Retinal pigment epithelial cell (primary cell): ENCODE measurements around the gene PGR.

Experiments
- DNase-seq: peaks from one replicate; pipeline ENCODE4 v3.0.0-alpha.2; 2010; ENCODE audit warnings: low read depth
- H3K4me3 ChIP-seq: 2 replicates; pipeline ENCODE4 v1.5.1; 2011; ENCODE audit warnings: mild to moderate bottlenecking, low read length, control low read depth, moderate library complexity
- TF ChIP-seq, protein P1 (sequence below): conservative IDR thresholded peaks from 2 replicates; pipeline ENCODE4 v1.5.1; 2011; ENCODE audit warnings: low read depth, low read length, control low read depth, inconsistent platforms

Gene PGR

DNA sequence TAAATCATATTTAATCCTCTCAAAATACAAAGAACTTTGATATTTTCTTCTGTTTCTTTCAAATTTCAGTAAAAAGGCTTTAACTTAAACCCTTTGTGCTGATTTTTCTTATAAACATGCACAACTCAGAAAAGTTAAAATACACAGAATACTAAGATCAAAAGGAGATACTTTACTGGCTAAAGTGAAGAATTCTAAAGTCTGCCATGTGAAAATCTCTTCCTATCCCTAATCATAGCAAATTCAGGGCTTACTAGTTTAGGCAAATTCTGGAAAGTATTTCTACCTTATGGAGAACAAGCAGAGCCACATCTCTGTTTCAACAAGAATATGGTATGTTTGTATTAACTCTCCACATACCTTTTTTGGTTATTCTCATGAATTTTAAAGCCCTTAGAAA is 96.6 kb downstream of the PGR start:
- TF ChIP-seq, protein P1, sequence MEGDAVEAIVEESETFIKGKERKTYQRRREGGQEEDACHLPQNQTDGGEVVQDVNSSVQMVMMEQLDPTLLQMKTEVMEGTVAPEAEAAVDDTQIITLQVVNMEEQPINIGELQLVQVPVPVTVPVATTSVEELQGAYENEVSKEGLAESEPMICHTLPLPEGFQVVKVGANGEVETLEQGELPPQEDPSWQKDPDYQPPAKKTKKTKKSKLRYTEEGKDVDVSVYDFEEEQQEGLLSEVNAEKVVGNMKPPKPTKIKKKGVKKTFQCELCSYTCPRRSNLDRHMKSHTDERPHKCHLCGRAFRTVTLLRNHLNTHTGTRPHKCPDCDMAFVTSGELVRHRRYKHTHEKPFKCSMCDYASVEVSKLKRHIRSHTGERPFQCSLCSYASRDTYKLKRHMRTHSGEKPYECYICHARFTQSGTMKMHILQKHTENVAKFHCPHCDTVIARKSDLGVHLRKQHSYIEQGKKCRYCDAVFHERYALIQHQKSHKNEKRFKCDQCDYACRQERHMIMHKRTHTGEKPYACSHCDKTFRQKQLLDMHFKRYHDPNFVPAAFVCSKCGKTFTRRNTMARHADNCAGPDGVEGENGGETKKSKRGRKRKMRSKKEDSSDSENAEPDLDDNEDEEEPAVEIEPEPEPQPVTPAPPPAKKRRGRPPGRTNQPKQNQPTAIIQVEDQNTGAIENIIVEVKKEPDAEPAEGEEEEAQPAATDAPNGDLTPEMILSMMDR = no peak
- DNase-seq = no peak
- no peak overlapping the region for H3K4me3 ChIP-seq

DNA sequence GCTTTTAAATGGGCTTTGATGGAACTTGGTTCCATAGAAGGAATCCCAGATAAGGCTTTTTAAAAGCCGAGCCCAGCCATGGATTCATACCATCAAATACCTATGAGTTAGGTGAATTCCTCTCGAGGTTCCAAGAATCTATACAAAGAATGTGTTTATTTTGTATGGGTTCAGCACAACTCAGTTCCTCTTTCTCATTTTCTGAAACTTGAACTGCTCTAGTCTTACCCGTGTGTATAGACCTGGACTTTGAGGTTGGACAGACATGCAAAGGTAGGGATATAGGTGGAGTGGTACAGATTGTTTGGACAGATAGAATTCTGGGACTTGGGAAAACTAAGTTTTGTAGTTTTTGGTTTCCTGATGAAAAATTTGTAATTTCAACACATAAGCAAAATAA is 97.9 kb downstream of the PGR start:
- no peak overlapping the region for H3K4me3 ChIP-seq
- no peak for DNase-seq
- TF ChIP-seq, protein P1 = no peak

DNA sequence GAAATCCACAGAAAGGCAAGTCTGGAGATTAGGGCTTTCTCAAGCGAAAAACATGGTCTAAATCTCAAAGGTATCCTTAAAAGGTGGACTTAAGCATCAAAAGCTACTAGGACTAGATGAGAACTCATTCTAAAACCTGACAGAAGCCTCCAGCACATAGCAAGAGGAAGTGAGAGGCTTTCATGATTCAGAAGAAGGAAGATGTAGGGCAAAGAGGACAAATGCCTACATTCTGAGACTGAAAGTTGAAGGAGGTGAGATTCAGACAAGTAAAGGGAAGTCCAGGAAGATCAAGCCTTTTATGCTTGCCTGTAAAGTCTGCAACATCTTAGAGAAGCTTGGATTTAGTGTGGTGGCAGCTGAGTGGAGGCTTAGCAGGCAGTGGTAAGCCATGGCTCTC is 98.9 kb downstream of the PGR start:
- no peak overlapping the region for H3K4me3 ChIP-seq
- TF ChIP-seq, protein P1 = no peak
- no peak for DNase-seq

DNA sequence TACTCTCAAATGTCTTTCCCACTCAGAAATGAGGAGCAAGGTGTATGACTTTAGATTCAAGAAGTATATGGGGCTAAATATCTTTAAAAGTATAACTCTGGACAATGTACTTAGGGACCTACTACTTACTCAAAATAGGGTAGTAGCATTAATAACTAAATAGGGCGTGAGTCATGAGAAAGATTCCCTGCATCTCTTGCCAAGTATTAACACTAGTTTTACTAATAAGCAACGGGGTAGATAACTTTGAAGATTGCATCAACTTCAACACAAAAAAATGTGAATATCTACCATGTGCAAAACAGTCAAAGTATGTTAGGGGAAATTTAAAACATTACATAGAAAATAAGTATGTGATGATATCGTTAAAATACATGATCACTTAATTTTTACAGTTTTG is 99.6 kb downstream of the PGR start:
- no peak overlapping the region for H3K4me3 ChIP-seq
- TF ChIP-seq, protein P1 = no peak
- peak; percentile 33 for DNase-seq

DNA sequence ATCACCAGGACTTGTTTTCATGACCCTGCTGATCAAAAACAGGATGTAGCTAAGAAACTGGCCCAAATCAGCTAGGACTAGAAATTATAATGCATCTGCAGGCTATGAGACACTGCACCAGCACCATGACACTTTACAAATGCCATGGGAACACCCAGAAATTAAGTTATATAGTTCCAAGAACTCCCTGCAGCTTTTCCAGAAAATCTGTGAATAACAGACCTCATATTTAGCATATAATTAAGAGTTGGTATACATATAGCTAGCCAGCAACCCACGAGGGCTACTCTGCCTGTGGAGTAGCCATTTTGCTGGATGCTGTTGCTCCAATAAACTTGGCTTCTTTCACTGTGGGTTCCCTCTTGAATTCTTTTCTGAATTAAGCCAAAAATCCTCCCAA is 101.0 kb downstream of the PGR start:
- no peak for DNase-seq
- no peak overlapping the region for H3K4me3 ChIP-seq
- TF ChIP-seq, protein P1 = no peak

DNA sequence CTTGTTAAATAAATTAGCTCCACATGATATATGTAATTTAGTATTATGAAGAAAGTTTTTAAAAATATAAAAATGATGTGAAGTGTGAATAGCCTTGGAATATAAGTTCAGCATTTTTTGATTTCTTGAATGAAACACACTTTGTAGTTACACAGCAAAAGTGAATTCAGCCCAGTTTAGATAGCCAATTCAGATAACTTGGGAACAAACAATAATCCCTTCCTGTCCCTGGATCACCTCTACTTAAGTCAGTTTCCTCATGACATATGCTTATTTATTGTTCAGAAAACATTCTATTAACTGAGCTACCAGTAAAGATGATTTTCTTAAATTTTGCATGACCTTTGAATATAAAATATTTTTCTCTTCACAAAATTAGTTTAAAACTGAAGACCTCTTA is 107.4 kb downstream of the PGR start:
- H3K4me3 ChIP-seq = no peak overlapping the region
- no peak for DNase-seq
- TF ChIP-seq, protein P1 = no peak

DNA sequence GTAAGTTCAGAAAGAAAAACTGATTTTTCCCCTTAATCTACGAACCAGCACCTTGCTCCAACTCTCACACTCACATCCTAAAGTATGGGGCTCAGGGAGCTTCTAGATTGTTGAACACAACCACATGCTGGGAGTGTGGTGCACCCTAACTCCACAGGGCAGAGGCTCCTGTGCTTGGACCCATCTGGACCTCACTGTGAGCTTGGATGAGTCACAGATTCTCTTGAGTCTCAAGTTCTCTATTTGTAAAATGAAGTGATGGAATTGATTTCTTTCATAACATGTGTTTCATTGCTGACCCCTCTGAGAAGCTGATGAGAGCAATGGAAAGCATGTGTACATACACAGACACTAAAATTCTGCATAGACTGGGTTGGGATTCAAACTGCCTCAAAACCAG is 109.7 kb downstream of the PGR start:
- TF ChIP-seq, protein P1 = no peak
- DNase-seq = no peak
- no peak overlapping the region for H3K4me3 ChIP-seq
